ENCODE results near the gene NMT2.

Gene NMT2

GRCh38 chr10:15136129-15137035 lies 32.1 kb downstream of the NMT2 start:
- no peak for TF ChIP-seq CTCF (IDR thresholded peaks at IDR 0.05)

GRCh38 chr10:15131330-15131729 lies 37.2 kb downstream of the NMT2 start:
- no peak for TF ChIP-seq CTCF (IDR thresholded peaks at IDR 0.05)

GRCh38 chr10:15124908-15125307 lies 43.6 kb downstream of the NMT2 start:
- no peak for TF ChIP-seq CTCF (IDR thresholded peaks at IDR 0.05)

- TF ChIP-seq CTCF (IDR thresholded peaks at IDR 0.05) = no peak
Measured at GRCh38 chr10:15124190-15124589, 44.3 kb downstream of the NMT2 start.

DNA sequence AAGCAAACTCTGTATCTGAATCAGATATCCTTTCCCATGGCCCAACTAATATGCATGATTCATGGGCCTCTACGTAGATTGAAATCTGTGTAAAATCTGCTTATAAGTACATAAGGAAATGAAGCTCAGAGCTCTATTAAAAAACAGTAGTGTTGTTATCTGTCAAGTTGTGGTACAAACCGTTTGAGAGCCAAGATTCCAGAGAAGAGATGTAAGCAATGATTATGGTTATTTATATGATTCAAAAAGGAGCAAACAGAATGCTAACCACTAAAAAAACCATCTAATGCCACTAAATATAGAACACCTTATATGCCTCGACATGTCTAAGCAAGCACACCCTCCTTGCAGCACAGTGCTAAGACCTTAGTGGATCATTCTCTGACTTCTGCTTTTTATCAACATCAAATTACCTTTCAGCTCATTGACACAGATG lies 44.7 kb downstream of the NMT2 start:
- TF ChIP-seq CTCF (IDR thresholded peaks at IDR 0.05) = no peak

GRCh38 chr10:15122477-15123030 lies 45.9 kb downstream of the NMT2 start:
- no peak for TF ChIP-seq CTCF (IDR thresholded peaks at IDR 0.05)

DNA sequence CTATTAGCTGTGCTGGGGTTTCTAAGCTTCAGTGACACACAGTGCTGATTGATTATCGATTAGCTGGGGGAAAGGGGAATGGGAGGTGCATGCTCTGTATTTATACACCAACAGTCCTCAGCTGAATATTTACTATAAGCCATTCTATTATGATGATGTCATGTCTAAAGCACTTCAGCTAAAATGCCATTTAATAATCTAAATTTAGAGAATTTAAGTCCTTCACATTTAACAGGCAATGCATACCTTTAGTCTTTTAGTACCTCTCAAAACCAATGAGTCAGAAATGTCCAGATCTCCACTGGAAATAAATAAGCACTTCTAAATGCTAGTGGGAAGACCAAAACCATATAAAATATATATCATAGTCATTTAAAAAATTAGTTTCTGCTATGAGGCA lies 46.8 kb downstream of the NMT2 start:
- TF ChIP-seq CTCF (IDR thresholded peaks at IDR 0.05) = no peak

Measured in LNCAP (cell line).